Gastroesophageal sphincter (tissue), 4 donors: Measurements from ENCODE around the gene MYOM3. TPM values are rescaled to one million over a fixed set of nuclear protein-coding genes. Genes with fewer than 3 reads are reported as not detected.
"Not testable (repeated sequence)": the region's sequence is repeated elsewhere in the genome, so short reads cannot be mapped to it uniquely, and the experiment has no call there.

Source experiments
- ATAC-seq: fragments of 150-250 bp; one replicate; pipeline ENCODE4 v1.9.1; 2016; ENCODE audit warnings: mild to moderate bottlenecking, moderate library complexity
- H3K27ac ChIP-seq, 4 donors: fragments of 200-600 bp; sonication (generic) in 3 of 4; 1 replicate in 3 of 4; 2 replicates in 1 of 4; pipeline ENCODE4 v1.5.1; 2016 to 2019
- H3K27me3 ChIP-seq: fragments of 200-600 bp; sonication (generic); one replicate; pipeline ENCODE4 v1.5.1; 2019
- H3K36me3 ChIP-seq, 2 donors: fragments of 200-600 bp; sonication (generic); one replicate each; pipeline ENCODE4 v1.5.1; 2019; ENCODE audit warnings: control low read depth in 1 of 2
- H3K4me1 ChIP-seq, 3 donors: fragments of 200-600 bp; sonication (generic); 1 replicate in 2 of 3; 2 replicates in 1 of 3; pipeline ENCODE4 v1.5.1; 2016 to 2019; ENCODE audit warnings: control low read depth in 2 of 3
- H3K4me3 ChIP-seq, 2 donors: fragments of 200-600 bp; sonication (generic); one replicate each; pipeline ENCODE4 v1.5.1; 2019; ENCODE audit warnings: mild to moderate bottlenecking in 1 of 2, moderate library complexity in 1 of 2
- H3K9me3 ChIP-seq, 3 donors: fragments of 200-600 bp; sonication (generic); one replicate each; pipeline ENCODE4 v1.5.1; 2017 to 2019; ENCODE audit warnings: control low read depth in 2 of 3
- CTCF ChIP-seq, 4 experiments: fragments of 200-600 bp in 2 of 4; fragments of 450-650 bp in 2 of 4; sonication (generic) in 1 of 4; IDR thresholded peaks; one replicate each; pipeline ENCODE4 v1.5.1; 2017 to 2019; ENCODE audit warnings: antibody characterized with exemption in 4 of 4, mild to moderate bottlenecking in 2 of 4, moderate library complexity in 2 of 4
- EP300 ChIP-seq: sonication (generic); formaldehyde crosslinking; IDR thresholded peaks from one replicate; pipeline ENCODE4 v1.6.1; 2017; ENCODE audit warnings: antibody characterized with exemption, mild to moderate bottlenecking
- POLR2A ChIP-seq, 2 donors: fragments of 450-650 bp; IDR thresholded peaks; one replicate each; pipeline ENCODE4 v1.6.1; 2017; ENCODE audit warnings: antibody characterized with exemption in 2 of 2, mild to moderate bottlenecking in 2 of 2, moderate library complexity in 1 of 2
- POLR2AphosphoS5 ChIP-seq: sonication (generic); formaldehyde crosslinking; IDR thresholded peaks from one replicate; pipeline ENCODE4 v1.6.1; 2017; ENCODE audit warnings: antibody characterized with exemption
- WGBS, 2 donors: methylation state at CpG; one replicate each; pipeline ENCODE4 v1.1.5; 2018; ENCODE audit warnings: low coverage in 1 of 2; 5-methylcytosine and 5-hydroxymethylcytosine counted together
- total RNA-seq, 4 donors: library from RNA; depleted of rRNA; stranded (reverse); fragments of >200 nt; gene quantifications; one replicate each; pipeline ENCODE4 v1.1.0, GENCODE V29; 2016

The MYOM3 gene
- total RNA-seq, 4 donors from 2014 or later = 0.31 to 2.4 TPM; not detected in 2

- 10% methylated on average over 2 of the region's 3 CpGs; no CpG with 5 or more reads in 1 of the 2 donors for WGBS, 2 donors
- Histone ChIP-seq H3K27me3 (no peaks in the 10 kb centered on the region), H3K36me3 (no peaks in the 10 kb centered on the region), H3K4me3 (no peak overlapping the region), H3K4me1 (peaks cover 0 to 30% (median 19%) of the 10 kb centered on the region in 3 donors), H3K9me3 (no peaks in the 10 kb centered on the region), H3K27ac (peak overlapping the region in 3 of 4 donors; percentile 70 to 72 (median 72))
- ATAC-seq = peak; percentile 84
- TF ChIP-seq POLR2A (IDR thresholded peaks at IDR 0.05) = no peak
- no peak for TF ChIP-seq EP300
- no peak for TF ChIP-seq CTCF (IDR thresholded peaks at IDR 0.05)
- TF ChIP-seq POLR2AphosphoS5 = no peak
Observed at GRCh38 chr1:24047110-24047477, 64.8 kb downstream of the MYOM3 start.

GRCh38 chr1:24045771-24046170, 66.2 kb downstream of the MYOM3 start:
- TF ChIP-seq POLR2AphosphoS5 (no peak), CTCF (IDR thresholded peaks at IDR 0.05) (no peak), POLR2A (IDR thresholded peaks at IDR 0.05) (no peak), EP300 (no peak)
- Histone ChIP-seq H3K36me3 (no peaks in the 10 kb centered on the region), H3K4me3 (no peak overlapping the region), H3K27me3 (no peaks in the 10 kb centered on the region), H3K4me1 (peaks cover 0 to 24% (median 13%) of the 10 kb centered on the region in 3 donors), H3K9me3 (no peaks in the 10 kb centered on the region), H3K27ac (peak overlapping the region; percentile 41 to 72 (median 71))
- WGBS, 2 donors = 0 to 23% methylated on average over 2 of the region's 2 CpGs
- ATAC-seq = peak; percentile 49

- not testable (repeated sequence) for H3K27me3 ChIP-seq, ATAC-seq, H3K36me3 ChIP-seq, H3K4me3 ChIP-seq, H3K27ac ChIP-seq, H3K9me3 ChIP-seq
- peaks cover 0 to 24% (median 13%) of the 10 kb centered on the region in 3 donors for H3K4me1 ChIP-seq
- WGBS, 2 donors = 86 to 94% methylated on average over 1 to 3 of the region's 5 CpGs
Observed at GRCh38 chr1:24044672-24045071, 67.3 kb downstream of the MYOM3 start.

GRCh38 chr1:24043345-24044032, 68.4 kb downstream of the MYOM3 start:
- no peak for ATAC-seq
- Histone ChIP-seq H3K4me1 (peaks cover 0 to 24% (median 13%) of the 10 kb centered on the region in 3 donors), H3K27me3 (no peaks in the 10 kb centered on the region), H3K4me3 (no peak overlapping the region), H3K9me3 (no peaks in the 10 kb centered on the region), H3K27ac (no peak overlapping the region), H3K36me3 (no peaks in the 10 kb centered on the region)
- no peak for TF ChIP-seq CTCF (IDR thresholded peaks at IDR 0.05)
- TF ChIP-seq POLR2A (IDR thresholded peaks at IDR 0.05) = no peak
- TF ChIP-seq POLR2AphosphoS5 = no peak
- TF ChIP-seq EP300 = no peak
- WGBS, 2 donors = 50 to 60% methylated on average over 1 of the region's 1 CpG

- no peaks in the 10 kb centered on the region for H3K36me3 ChIP-seq
- TF ChIP-seq CTCF (IDR thresholded peaks at IDR 0.05) (no peak), POLR2A (IDR thresholded peaks at IDR 0.05) (no peak), POLR2AphosphoS5 (no peak)
- H3K27me3 ChIP-seq = no peaks in the 10 kb centered on the region
- 68 to 73% methylated on average over 2 to 4 of the region's 4 CpGs for WGBS, 2 donors
- ATAC-seq = no peak
- H3K4me3 ChIP-seq = no peak overlapping the region
- H3K4me1 ChIP-seq = peaks cover 0 to 19% (median 12%) of the 10 kb centered on the region in 3 donors
- no peak overlapping the region for H3K27ac ChIP-seq
- H3K9me3 ChIP-seq = no peaks in the 10 kb centered on the region
Observed at GRCh38 chr1:24042315-24042714, 69.6 kb downstream of the MYOM3 start.
